ENCODE data around the gene MAP1LC3A. TPM values are rescaled to one million over a fixed set of nuclear protein-coding genes. Genes with fewer than 3 reads are reported as not detected.

MAP1LC3A gene
- total RNA-seq, 2 experiments from 2014 or later: not detected

DNA sequence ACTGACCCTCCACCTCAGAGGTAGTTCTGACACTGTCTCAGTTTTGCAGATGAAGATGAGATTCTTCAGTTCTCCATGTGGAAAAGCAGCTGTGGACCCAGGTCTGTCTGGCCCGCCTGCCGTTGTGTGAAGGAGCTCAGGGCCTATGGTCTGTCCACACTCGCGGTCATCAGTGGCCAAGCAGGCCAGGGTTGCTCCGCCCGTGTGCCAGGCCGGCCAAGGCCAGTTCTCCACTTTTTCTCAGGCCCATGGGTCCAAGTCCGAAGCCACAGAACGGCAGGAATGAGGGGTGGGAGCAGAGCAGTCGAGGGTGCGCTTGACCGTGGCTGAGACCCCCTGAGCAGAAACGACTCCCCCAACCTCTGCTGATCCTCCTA lies 8.6 kb upstream of the MAP1LC3A start:
- ChIA-PET CTCF (ENCODE audit: unreplicated experiment) (no interaction called here), POLR2A (no interaction called here)
- H4K20me1 ChIP-seq (ENCODE audit: insufficient read depth, low read length): no peaks in the 10 kb centered on the region
- TF ChIP-seq, protein P1, sequence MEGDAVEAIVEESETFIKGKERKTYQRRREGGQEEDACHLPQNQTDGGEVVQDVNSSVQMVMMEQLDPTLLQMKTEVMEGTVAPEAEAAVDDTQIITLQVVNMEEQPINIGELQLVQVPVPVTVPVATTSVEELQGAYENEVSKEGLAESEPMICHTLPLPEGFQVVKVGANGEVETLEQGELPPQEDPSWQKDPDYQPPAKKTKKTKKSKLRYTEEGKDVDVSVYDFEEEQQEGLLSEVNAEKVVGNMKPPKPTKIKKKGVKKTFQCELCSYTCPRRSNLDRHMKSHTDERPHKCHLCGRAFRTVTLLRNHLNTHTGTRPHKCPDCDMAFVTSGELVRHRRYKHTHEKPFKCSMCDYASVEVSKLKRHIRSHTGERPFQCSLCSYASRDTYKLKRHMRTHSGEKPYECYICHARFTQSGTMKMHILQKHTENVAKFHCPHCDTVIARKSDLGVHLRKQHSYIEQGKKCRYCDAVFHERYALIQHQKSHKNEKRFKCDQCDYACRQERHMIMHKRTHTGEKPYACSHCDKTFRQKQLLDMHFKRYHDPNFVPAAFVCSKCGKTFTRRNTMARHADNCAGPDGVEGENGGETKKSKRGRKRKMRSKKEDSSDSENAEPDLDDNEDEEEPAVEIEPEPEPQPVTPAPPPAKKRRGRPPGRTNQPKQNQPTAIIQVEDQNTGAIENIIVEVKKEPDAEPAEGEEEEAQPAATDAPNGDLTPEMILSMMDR (conservative IDR thresholded peaks at IDR 0.05; ENCODE audit: low read length): no peak
- no peak for TF ChIP-seq EZH2phosphoT487 (IDR thresholded peaks at IDR 0.05; ENCODE audit: borderline replicate concordance, low read depth, low read length)
- no peak overlapping the region for H3K4me2 ChIP-seq (ENCODE audit: low read length)
- no peak overlapping the region for H3K27ac ChIP-seq (ENCODE audit: low read depth, low read length, poor library complexity, severe bottlenecking)
- H3K4me1 ChIP-seq (ENCODE audit: insufficient read depth, low read length, poor library complexity, severe bottlenecking): no peaks in the 10 kb centered on the region
- H2AFZ ChIP-seq (ENCODE audit: low read length): no peak overlapping the region
- BruUV-seq (replicated peaks): no TSS peak
- no peaks in the 10 kb centered on the region for H3K36me3 ChIP-seq (ENCODE audit: insufficient read depth, low read length)
- no peaks in the 10 kb centered on the region for H3K79me2 ChIP-seq (ENCODE audit: insufficient read depth, low read depth, low read length)
- H3K9me3 ChIP-seq (ENCODE audit: low read length): no peaks in the 10 kb centered on the region
- intact Hi-C loops (cut with micrococcal nuclease; ENCODE audit: unreplicated experiment): no loop called here
- no peak for DNase-seq (ENCODE audit: low spot score)
- H3K4me3 ChIP-seq (ENCODE audit: low read depth, low read length, poor library complexity, severe bottlenecking): no peak overlapping the region
- H3K9me2 ChIP-seq (ENCODE audit: insufficient read depth, low read length): no peaks in the 10 kb centered on the region

DNA sequence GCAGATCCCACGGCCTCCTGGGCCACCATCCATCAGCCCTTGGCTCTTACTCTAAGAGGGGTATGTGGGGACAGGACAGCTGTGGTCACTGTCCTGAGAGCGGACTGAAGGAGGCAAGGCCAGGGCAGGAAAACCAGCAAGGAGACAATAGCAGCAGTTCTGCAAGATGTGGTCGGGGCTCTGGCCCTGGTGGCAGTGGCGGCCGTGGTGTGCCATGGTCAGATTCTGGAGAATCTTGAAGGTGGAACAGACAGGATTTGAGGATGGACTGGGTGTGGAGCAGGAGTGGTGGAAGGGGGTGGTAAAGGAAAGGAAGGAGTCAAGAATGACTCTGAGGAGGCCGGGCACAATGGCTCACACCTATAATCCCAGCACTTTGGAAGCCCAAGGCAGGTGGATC lies 5.9 kb upstream of the MAP1LC3A start:
- TF ChIP-seq, protein P1 (conservative IDR thresholded peaks at IDR 0.05; ENCODE audit: low read length): no peak
- no peak for TF ChIP-seq EZH2phosphoT487 (IDR thresholded peaks at IDR 0.05; ENCODE audit: borderline replicate concordance, low read depth, low read length)
- BruUV-seq (replicated peaks): no TSS peak
- Histone ChIP-seq H3K9me3 (ENCODE audit: low read length) (no peaks in the 10 kb centered on the region), H3K79me2 (ENCODE audit: insufficient read depth, low read depth, low read length) (no peaks in the 10 kb centered on the region), H3K4me2 (ENCODE audit: low read length) (no peak overlapping the region), H3K27ac (ENCODE audit: low read depth, low read length, poor library complexity, severe bottlenecking) (no peak overlapping the region), H3K4me3 (ENCODE audit: low read depth, low read length, poor library complexity, severe bottlenecking) (no peak overlapping the region), H3K9me2 (ENCODE audit: insufficient read depth, low read length) (no peaks in the 10 kb centered on the region), H3K36me3 (ENCODE audit: insufficient read depth, low read length) (no peaks in the 10 kb centered on the region), H3K4me1 (ENCODE audit: insufficient read depth, low read length, poor library complexity, severe bottlenecking) (no peaks in the 10 kb centered on the region), H2AFZ (ENCODE audit: low read length) (no peak overlapping the region), H4K20me1 (ENCODE audit: insufficient read depth, low read length) (no peaks in the 10 kb centered on the region)
- intact Hi-C loops (cut with micrococcal nuclease; ENCODE audit: unreplicated experiment): no loop called here
- ChIA-PET POLR2A (no interaction called here), CTCF (ENCODE audit: unreplicated experiment) (no interaction called here)
- DNase-seq (ENCODE audit: low spot score): no peak

DNA sequence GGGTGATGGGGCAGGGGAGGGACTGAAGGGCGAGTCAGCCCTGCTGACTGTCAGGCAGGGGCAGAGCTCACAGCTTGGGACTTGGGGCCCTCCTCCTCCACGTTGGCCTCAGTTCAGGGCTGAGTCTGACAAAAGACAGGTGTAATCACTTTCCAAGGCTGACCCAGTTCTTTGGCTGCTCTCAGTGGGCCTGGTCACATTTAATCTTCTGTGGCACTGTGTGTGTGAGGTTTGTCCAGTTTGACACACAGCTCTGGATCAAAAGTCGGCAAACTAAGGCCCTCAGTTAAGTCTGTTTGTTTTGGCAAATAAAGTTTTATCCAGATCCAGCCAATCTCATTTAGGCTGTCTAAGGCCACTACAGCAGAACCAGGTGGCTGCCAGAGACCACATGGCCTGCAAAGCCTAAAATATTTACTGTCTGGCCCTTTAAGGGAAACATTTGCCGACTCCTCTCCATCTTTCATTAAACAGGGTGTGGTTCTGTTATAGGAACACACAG lies 5.1 kb upstream of the MAP1LC3A start:
- Histone ChIP-seq H3K27ac (ENCODE audit: low read depth, low read length, poor library complexity, severe bottlenecking) (no peak overlapping the region), H4K20me1 (ENCODE audit: insufficient read depth, low read length) (no peaks in the 10 kb centered on the region), H3K4me3 (ENCODE audit: low read depth, low read length, poor library complexity, severe bottlenecking) (no peak overlapping the region), H3K4me1 (ENCODE audit: insufficient read depth, low read length, poor library complexity, severe bottlenecking) (no peaks in the 10 kb centered on the region), H3K79me2 (ENCODE audit: insufficient read depth, low read depth, low read length) (no peaks in the 10 kb centered on the region), H2AFZ (ENCODE audit: low read length) (no peak overlapping the region), H3K9me3 (ENCODE audit: low read length) (no peaks in the 10 kb centered on the region), H3K4me2 (ENCODE audit: low read length) (no peak overlapping the region), H3K36me3 (ENCODE audit: insufficient read depth, low read length) (no peaks in the 10 kb centered on the region), H3K9me2 (ENCODE audit: insufficient read depth, low read length) (no peaks in the 10 kb centered on the region)
- intact Hi-C loops (cut with micrococcal nuclease; ENCODE audit: unreplicated experiment): no loop called here
- no TSS peak for BruUV-seq (replicated peaks)
- DNase-seq (ENCODE audit: low spot score): no peak
- POLR2A ChIA-PET: no interaction called here
- TF ChIP-seq, protein P1 (conservative IDR thresholded peaks at IDR 0.05; ENCODE audit: low read length): no peak
- no peak for TF ChIP-seq EZH2phosphoT487 (IDR thresholded peaks at IDR 0.05; ENCODE audit: borderline replicate concordance, low read depth, low read length)
- CTCF ChIA-PET (ENCODE audit: unreplicated experiment): no interaction called here
